HG03354 (cell line): ENCODE data around the gene CNPY2.
"Not testable (repeated sequence)": the region's sequence is repeated elsewhere in the genome, so short reads cannot be mapped to it uniquely, and the experiment has no call there.

ENCODE experiments used
- ATAC-seq: cut with Tn5 transposase; IDR thresholded peaks from one replicate; pipeline ENCODE4 v1.9.1; 2021; ENCODE audit warnings: mild to moderate bottlenecking; ENCODE audit not compliant: unreplicated experiment, poor library complexity, severe bottlenecking

CNPY2 gene

GRCh38 chr12:56335527-56335926, 19.7 kb upstream of the CNPY2 start:
- not testable (repeated sequence) for ATAC-seq

- no peak for ATAC-seq
Observed at GRCh38 chr12:56334490-56334793, 18.7 kb upstream of the CNPY2 start.

GRCh38 chr12:56333679-56334489, 18.1 kb upstream of the CNPY2 start, which contains the start of gene PAN2:
TSS of gene PAN2 (minus strand) at chr12:56334000. CDS start at chr12:56333094, 906 bp downstream.
- peak; percentile 96 for ATAC-seq

- ATAC-seq: no peak
Observed at GRCh38 chr12:56333197-56333678, 17.4 kb upstream of the CNPY2 start.

- no peak for ATAC-seq
Observed at GRCh38 chr12:56332512-56333196, 16.9 kb upstream of the CNPY2 start.

- ATAC-seq: no peak
Observed at GRCh38 chr12:56330936-56331490, 15.2 kb upstream of the CNPY2 start.

GRCh38 chr12:56326533-56326932, 10.7 kb upstream of the CNPY2 start:
- no peak for ATAC-seq

GRCh38 chr12:56326126-56326525, 10.3 kb upstream of the CNPY2 start:
- no peak for ATAC-seq

GRCh38 chr12:56324206-56324605, 8.4 kb upstream of the CNPY2 start:
- ATAC-seq: no peak

GRCh38 chr12:56321610-56322009, 5.8 kb upstream of the CNPY2 start:
- not testable (repeated sequence) for ATAC-seq

- no peak for ATAC-seq
Observed at GRCh38 chr12:56321027-56321426, 5.2 kb upstream of the CNPY2 start.

GRCh38 chr12:56317675-56318074, 1.9 kb upstream of the CNPY2 start:
- ATAC-seq: no peak

- no peak for ATAC-seq
Observed at GRCh38 chr12:56315249-56315621, 553 bp downstream of the CNPY2 start.

GRCh38 chr12:56311003-56311402, 4.8 kb downstream of the CNPY2 start:
- ATAC-seq: no peak

- no peak for ATAC-seq
Observed at GRCh38 chr12:56308714-56309113, 7.1 kb downstream of the CNPY2 start.

- no peak for ATAC-seq
Observed at GRCh38 chr12:56307221-56307965, 8.4 kb downstream of the CNPY2 start.

GRCh38 chr12:56304872-56305590, 10.8 kb downstream of the CNPY2 start:
- no peak for ATAC-seq

- no peak for ATAC-seq
Observed at GRCh38 chr12:56304276-56304675, 11.5 kb downstream of the CNPY2 start.

- ATAC-seq: no peak
Observed at GRCh38 chr12:56300644-56301464, 14.9 kb downstream of the CNPY2 start.
